Lung (tissue), 12 donors: ENCODE data around the gene DPP9. TPM values are rescaled to one million over a fixed set of nuclear protein-coding genes. Genes with fewer than 3 reads are reported as not detected.
"Not testable (repeated sequence)": the region's sequence is repeated elsewhere in the genome, so short reads cannot be mapped to it uniquely, and the experiment has no call there.

ENCODE experiments used
- ATAC-seq: fragments of 200-7000 bp; cut with Tn5 transposase; one replicate; pipeline ENCODE4 v1.9.1; 2020; ENCODE audit warnings: moderate number of reproducible peaks; ENCODE audit not compliant: insufficient read depth, low FRiP score
- DNase-seq, 3 donors: peaks; one replicate each; pipeline ENCODE4 v3.0.0-alpha.2; 2013 to 2017
- H3K27ac ChIP-seq, 2 donors: one replicate each; pipeline ENCODE4 v1.5.1; 2013; ENCODE audit warnings: mild to moderate bottlenecking in 2 of 2, moderate library complexity in 2 of 2, control low read depth in 1 of 2, inconsistent platforms in 1 of 2, low read depth in 1 of 2, low read length in 1 of 2
- H3K27me3 ChIP-seq, 3 donors: one replicate each; pipeline ENCODE4 v1.5.1; 2013; ENCODE audit warnings: low read length in 2 of 3; ENCODE audit not compliant: control insufficient read depth in 3 of 3, insufficient read depth in 3 of 3
- H3K36me3 ChIP-seq, 4 donors: one replicate each; pipeline ENCODE4 v1.5.1; 2013; ENCODE audit warnings: low read length in 4 of 4, mild to moderate bottlenecking in 1 of 4, moderate library complexity in 1 of 4; ENCODE audit not compliant: control insufficient read depth in 4 of 4, insufficient read depth in 4 of 4
- H3K4me1 ChIP-seq, 5 donors: one replicate each; pipeline ENCODE4 v1.5.1; 2013; ENCODE audit warnings: low read length in 5 of 5, mild to moderate bottlenecking in 2 of 5, moderate library complexity in 1 of 5; ENCODE audit not compliant: control insufficient read depth in 5 of 5, insufficient read depth in 5 of 5
- H3K4me3 ChIP-seq: one replicate; pipeline ENCODE4 v1.5.1; 2013; ENCODE audit warnings: mild to moderate bottlenecking, control low read depth, moderate library complexity
- H3K9ac ChIP-seq, 2 donors: one replicate each; pipeline ENCODE4 v1.5.1; 2013; ENCODE audit warnings: low read length in 2 of 2, control low read depth in 1 of 2; ENCODE audit not compliant: insufficient read depth in 1 of 2
- H3K9me3 ChIP-seq, 4 donors: one replicate each; pipeline ENCODE4 v1.5.1; 2013; ENCODE audit warnings: low read length in 3 of 4, mild to moderate bottlenecking in 1 of 4, moderate library complexity in 1 of 4; ENCODE audit not compliant: control insufficient read depth in 4 of 4, insufficient read depth in 3 of 4
- WGBS, 2 donors: extraction: QIAGEN DNeasy Blood & Tissue Kit; methylation state at CpG; one replicate each; pipeline ENCODE4 v1.1.7; 2013; 5-methylcytosine and 5-hydroxymethylcytosine counted together
- polyA plus RNA-seq, 2 donors: library from polyadenylated mRNA; stranded (reverse); fragments of 200-250 nt; gene quantifications; one replicate each; pipeline ENCODE4 v1.2.1, GENCODE V29; 2013
- total RNA-seq, 2 donors: library from RNA; depleted of rRNA in 1 of 2; stranded (reverse); fragments of >200 nt in 1 of 2; gene quantifications; one replicate each; pipeline ENCODE4 v1.2.1, GENCODE V29; 2014 to 2021
- TF ChIP-seq, protein P1 (sequence below): IDR thresholded peaks from 2 replicates; pipeline ENCODE4 v1.5.1; 2012; ENCODE audit warnings: mild to moderate bottlenecking; ENCODE audit errors: control extremely low read depth, extremely low read depth
- donor health status: control.
- donor health status: control.
- donor health status: Bipolar disorder and iron deficiency.
- donor health status: healthy.
- donor health status: DM: yes; HTN: yes; CAD: no.

DPP9 gene
- total and polyA plus RNA-seq, 4 donors = 33.2 to 95.5 (median 43.9) TPM

DNA sequence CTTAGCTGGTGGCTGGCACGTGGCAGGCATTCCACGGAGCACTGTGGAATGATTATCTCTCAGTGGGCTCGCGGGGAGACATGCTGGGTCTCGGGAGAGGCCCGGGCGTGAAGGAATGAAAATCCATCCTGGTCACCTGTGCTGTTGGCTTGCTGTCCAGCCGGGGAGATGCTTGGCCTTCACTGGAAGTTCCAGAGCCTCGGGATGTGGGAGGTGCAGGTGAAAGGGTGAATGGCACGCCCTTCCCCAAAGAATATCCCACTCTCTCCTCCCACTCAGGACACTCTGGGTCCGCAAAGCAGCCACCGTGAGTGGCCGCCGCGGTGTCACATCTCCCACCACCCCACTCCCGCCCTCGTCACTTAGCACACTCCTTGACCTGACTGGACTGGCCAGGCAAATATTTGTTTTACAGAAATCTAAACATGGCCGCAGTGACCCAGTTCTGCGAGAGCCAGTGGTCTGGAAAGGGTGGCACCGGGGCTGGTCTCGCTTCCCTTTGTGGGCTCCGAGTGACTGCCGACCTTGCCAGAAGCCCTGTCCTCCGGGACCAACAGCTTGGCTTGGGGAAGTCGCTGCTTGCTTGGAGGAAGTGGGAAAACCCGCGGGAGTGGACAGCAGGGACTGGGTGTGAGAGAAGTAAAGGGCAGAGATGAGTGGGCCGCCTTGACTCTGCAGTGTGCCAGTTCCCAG lies 8.0 kb downstream of the DPP9 start:
- WGBS, 2 donors = 65 to 87% methylated on average over 28 of the region's 28 CpGs
- H3K36me3 ChIP-seq = peaks cover 6 to 74% (median 23%) of the 10 kb centered on the region in 4 donors
- H3K9ac ChIP-seq = no peak overlapping the region
- H3K4me1 ChIP-seq = peaks cover 0 to 13% (median 0%) of the 10 kb centered on the region in 5 donors
- TF ChIP-seq, protein P1, sequence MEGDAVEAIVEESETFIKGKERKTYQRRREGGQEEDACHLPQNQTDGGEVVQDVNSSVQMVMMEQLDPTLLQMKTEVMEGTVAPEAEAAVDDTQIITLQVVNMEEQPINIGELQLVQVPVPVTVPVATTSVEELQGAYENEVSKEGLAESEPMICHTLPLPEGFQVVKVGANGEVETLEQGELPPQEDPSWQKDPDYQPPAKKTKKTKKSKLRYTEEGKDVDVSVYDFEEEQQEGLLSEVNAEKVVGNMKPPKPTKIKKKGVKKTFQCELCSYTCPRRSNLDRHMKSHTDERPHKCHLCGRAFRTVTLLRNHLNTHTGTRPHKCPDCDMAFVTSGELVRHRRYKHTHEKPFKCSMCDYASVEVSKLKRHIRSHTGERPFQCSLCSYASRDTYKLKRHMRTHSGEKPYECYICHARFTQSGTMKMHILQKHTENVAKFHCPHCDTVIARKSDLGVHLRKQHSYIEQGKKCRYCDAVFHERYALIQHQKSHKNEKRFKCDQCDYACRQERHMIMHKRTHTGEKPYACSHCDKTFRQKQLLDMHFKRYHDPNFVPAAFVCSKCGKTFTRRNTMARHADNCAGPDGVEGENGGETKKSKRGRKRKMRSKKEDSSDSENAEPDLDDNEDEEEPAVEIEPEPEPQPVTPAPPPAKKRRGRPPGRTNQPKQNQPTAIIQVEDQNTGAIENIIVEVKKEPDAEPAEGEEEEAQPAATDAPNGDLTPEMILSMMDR = no peak
- H3K27ac ChIP-seq = peak overlapping the region in 1 of 2 donors; percentile 40
- DNase-seq = no peak
- H3K27me3 ChIP-seq = no peaks in the 10 kb centered on the region
- H3K4me3 ChIP-seq = no peak overlapping the region
- ATAC-seq = no peak
- no peaks in the 10 kb centered on the region for H3K9me3 ChIP-seq

DNA sequence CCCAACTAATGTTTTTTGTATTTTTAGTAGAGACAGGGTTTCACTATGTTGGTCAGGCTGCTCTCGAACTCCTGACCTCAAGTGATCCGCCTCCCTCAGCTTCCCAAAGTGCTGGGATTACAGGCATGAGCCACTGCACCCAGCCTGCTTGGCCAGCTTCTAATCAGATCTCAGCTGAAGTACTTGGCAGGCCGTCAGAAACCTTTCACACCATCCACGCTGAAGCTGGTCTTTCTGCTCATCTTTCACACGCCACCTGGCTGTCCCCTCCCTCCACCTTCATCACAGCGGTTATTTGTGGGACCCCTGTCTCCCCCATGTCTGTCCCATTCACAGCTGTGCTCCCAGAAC lies 8.5 kb downstream of the DPP9 start:
- not testable (repeated sequence) for H3K9me3 ChIP-seq, H3K27me3 ChIP-seq, H3K9ac ChIP-seq, ATAC-seq, H3K4me3 ChIP-seq
- Histone ChIP-seq H3K36me3 (peaks cover 11 to 75% (median 25%) of the 10 kb centered on the region in 4 donors), H3K4me1 (peaks cover 0 to 13% (median 0%) of the 10 kb centered on the region in 5 donors), H3K27ac (peak overlapping the region in 1 of 2 donors; percentile 40)
- peak in 1 of 3 donors; percentile 47 for DNase-seq
- 72 to 86% methylated on average over 6 of the region's 6 CpGs for WGBS, 2 donors

DNA sequence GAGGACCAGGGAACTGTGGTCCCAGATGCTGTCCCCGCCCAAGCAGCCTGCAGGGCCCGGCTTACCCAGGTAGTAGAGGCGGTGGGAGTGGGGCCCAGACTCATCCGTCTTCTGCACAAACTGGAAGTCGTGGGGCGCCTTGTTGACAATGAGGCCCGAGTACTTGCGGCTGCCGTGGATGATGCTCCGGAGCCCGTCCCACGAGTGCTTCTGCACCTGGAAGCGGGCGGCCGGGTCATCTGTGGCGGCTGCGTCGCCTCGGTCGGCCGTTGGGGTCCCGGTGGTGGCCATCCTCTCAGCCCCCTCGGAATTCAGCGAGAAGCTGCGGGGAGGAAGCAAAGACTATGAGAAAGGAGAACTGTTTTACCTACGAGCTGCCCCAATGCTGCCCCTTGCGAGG lies 9.6 kb downstream of the DPP9 start:
- no peak overlapping the region for H3K9ac ChIP-seq

DNA sequence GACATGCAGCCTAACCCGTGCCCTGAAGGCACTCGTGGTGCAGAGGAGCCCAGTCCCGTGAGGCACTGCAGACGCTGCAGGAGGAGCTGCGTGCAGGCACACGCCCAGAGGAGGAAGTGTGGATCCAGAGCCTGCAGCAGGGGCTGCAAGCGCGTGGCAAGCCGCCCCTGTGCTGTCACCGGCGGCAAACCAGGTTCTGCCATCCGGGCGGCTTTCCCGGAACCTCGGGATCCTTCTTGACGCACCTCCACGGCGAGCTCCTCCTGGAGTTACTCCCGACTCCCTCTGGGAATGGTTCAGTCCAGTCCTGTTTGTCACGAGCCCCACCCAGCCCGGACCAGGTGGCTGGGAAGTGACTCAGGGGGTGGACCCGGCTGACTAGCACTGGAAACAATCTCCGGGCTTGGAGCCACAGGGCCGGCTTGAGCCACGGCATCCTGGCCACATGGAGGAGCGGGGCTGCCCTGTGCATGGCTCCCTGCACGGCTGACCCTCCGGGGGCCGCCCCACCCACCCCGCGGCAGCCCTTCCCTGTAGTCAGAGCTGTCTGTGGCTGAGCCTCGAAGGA lies 10.2 kb downstream of the DPP9 start:
- H3K27me3 ChIP-seq = no peaks in the 10 kb centered on the region
- peak overlapping the region; percentile 41 to 61 for H3K27ac ChIP-seq
- peaks cover 0 to 13% (median 2%) of the 10 kb centered on the region in 5 donors for H3K4me1 ChIP-seq
- H3K9me3 ChIP-seq = no peaks in the 10 kb centered on the region
- no peak overlapping the region for H3K4me3 ChIP-seq
- 80 to 89% methylated on average over 32 of the region's 32 CpGs for WGBS, 2 donors
- DNase-seq (no peak), ATAC-seq (peak; percentile 49)
- TF ChIP-seq, protein P1 = no peak
- H3K36me3 ChIP-seq = peaks cover 9 to 72% (median 21%) of the 10 kb centered on the region in 4 donors
- H3K9ac ChIP-seq = no peak overlapping the region

More for the DNA sequence above, 9.6 kb downstream of the DPP9 start:
- no peak overlapping the region for H3K4me3 ChIP-seq
- WGBS, 2 donors = 95 to 98% methylated on average over 27 of the region's 27 CpGs
- DNase-seq = no peak
- peak overlapping the region; percentile 30 to 61 for H3K27ac ChIP-seq
- H3K4me1 ChIP-seq = peaks cover 0 to 13% (median 2%) of the 10 kb centered on the region in 5 donors
- H3K9me3 ChIP-seq = no peaks in the 10 kb centered on the region
- ATAC-seq = no peak
- peaks cover 9 to 76% (median 23%) of the 10 kb centered on the region in 4 donors for H3K36me3 ChIP-seq
- TF ChIP-seq, protein P1 = no peak
- no peaks in the 10 kb centered on the region for H3K27me3 ChIP-seq
